Esophagus squamous epithelium (tissue), 5 donors: Measurements from ENCODE around the gene AIPL1. TPM values are rescaled to one million over a fixed set of nuclear protein-coding genes. Genes with fewer than 3 reads are reported as not detected.

Experiments
- DNase-seq: peaks from one replicate; lab custom pipeline; 2025; lab: John Stamatoyannopoulos, UW
- H3K27ac ChIP-seq, 4 donors: fragments of 200-600 bp; sonication (generic); one replicate each; pipeline ENCODE4 v1.5.1; 2016 to 2019; ENCODE audit warnings: mild to moderate bottlenecking in 1 of 4
- H3K27me3 ChIP-seq, 4 donors: fragments of 200-600 bp; sonication (generic); 1 replicate in 3 of 4; 2 replicates in 1 of 4; pipeline versions ENCODE4 v1.5.1 to v1.6.0; 2017 to 2021; ENCODE audit warnings: antibody characterized with exemption in 1 of 4
- H3K36me3 ChIP-seq, 3 donors: fragments of 200-600 bp; sonication (generic); one replicate each; pipeline ENCODE4 v1.5.1; 2016 to 2019
- H3K4me1 ChIP-seq, 3 donors: fragments of 200-600 bp; sonication (generic); one replicate each; pipeline ENCODE4 v1.5.1; 2017 to 2019
- H3K4me3 ChIP-seq, 4 donors: fragments of 200-600 bp; sonication (generic); 1 replicate in 3 of 4; 2 replicates in 1 of 4; pipeline ENCODE4 v1.5.1; 2016 to 2019; ENCODE audit warnings: mild to moderate bottlenecking in 2 of 4, moderate library complexity in 1 of 4
- H3K9me3 ChIP-seq, 3 donors: fragments of 200-600 bp; sonication (generic); one replicate each; pipeline ENCODE4 v1.5.1; 2016 to 2019
- CTCF ChIP-seq, 6 experiments: fragments of 450-650 bp in 4 of 6; fragments of 200-600 bp in 2 of 6; sonication (generic) in 2 of 6; IDR thresholded peaks; one replicate each; pipeline ENCODE4 v1.5.1; 2016 to 2019; ENCODE audit warnings: antibody characterized with exemption in 6 of 6, mild to moderate bottlenecking in 4 of 6, moderate library complexity in 4 of 6
- POLR2A ChIP-seq, 4 donors: fragments of 450-650 bp; IDR thresholded peaks; one replicate each; pipeline ENCODE4 v1.6.1; 2017; ENCODE audit warnings: antibody characterized with exemption in 4 of 4, mild to moderate bottlenecking in 4 of 4, moderate library complexity in 3 of 4
- WGBS, 2 donors: methylation state at CpG; one replicate each; pipeline ENCODE4 v1.1.5; 2018; 5-methylcytosine and 5-hydroxymethylcytosine counted together
- intact Hi-C: fragments of 100-400 bp; cut with DNase I; formaldehyde crosslinking; loops from one replicate; pipeline ENCODE4 v1.15.0; 2022
- total RNA-seq, 4 donors: library from RNA; depleted of rRNA; stranded (reverse); fragments of >200 nt; gene quantifications; one replicate each; pipeline ENCODE4 v1.1.0, GENCODE V29; 2016
- donor health status: DM: yes; HTN: yes; CAD: no.

The AIPL1 gene
- total RNA-seq, 4 donors from 2014 or later, result not detected

- Histone ChIP-seq H3K27ac (no peak overlapping the region), H3K4me1 (no peaks in the 10 kb centered on the region), H3K27me3 (peaks cover 0 to 42% (median 4%) of the 10 kb centered on the region in 4 donors), H3K4me3 (no peak overlapping the region), H3K36me3 (no peaks in the 10 kb centered on the region), H3K9me3 (peaks cover 0 to 4% (median 1%) of the 10 kb centered on the region in 3 donors)
- intact Hi-C loops, result no loop called here
- no peak for TF ChIP-seq POLR2A (IDR thresholded peaks at IDR 0.05)
- TF ChIP-seq CTCF (IDR thresholded peaks at IDR 0.05), result peak; percentile 54 to 84 (median 77)
- WGBS, 2 donors, result 10 to 16% methylated on average over 9 of the region's 9 CpGs
- DNase-seq, result peak; percentile 14
These were observed 1.0 kb upstream of the AIPL1 start for GRCh38 chr17:6435968-6436367.

GRCh38 chr17:6430769-6431168, 4.2 kb downstream of the AIPL1 start:
- no peaks in the 10 kb centered on the region for H3K36me3 ChIP-seq

GRCh38 chr17:6429266-6429665, 5.7 kb downstream of the AIPL1 start:
- Histone ChIP-seq H3K4me1 (peaks cover 0 to 11% (median 5%) of the 10 kb centered on the region in 3 donors), H3K27me3 (peaks cover 0 to 13% (median 0%) of the 10 kb centered on the region in 4 donors), H3K9me3 (peaks cover 0 to 6% (median 4%) of the 10 kb centered on the region in 3 donors), H3K27ac (no peak overlapping the region), H3K36me3 (no peaks in the 10 kb centered on the region), H3K4me3 (no peak overlapping the region)
- TF ChIP-seq CTCF (IDR thresholded peaks at IDR 0.05) (no peak), POLR2A (IDR thresholded peaks at IDR 0.05) (no peak)
- intact Hi-C loops, result no loop called here
- DNase-seq, result no peak
- 71 to 82% methylated on average over 1 to 3 of the region's 7 CpGs for WGBS, 2 donors

More at GRCh38 chr17:6430769-6431168, 4.2 kb downstream of the AIPL1 start:
- Histone ChIP-seq H3K4me3 (no peak overlapping the region), H3K27me3 (peaks cover 0 to 11% (median 0%) of the 10 kb centered on the region in 4 donors), H3K4me1 (peaks cover 0 to 11% (median 5%) of the 10 kb centered on the region in 3 donors), H3K9me3 (peaks cover 0 to 6% (median 4%) of the 10 kb centered on the region in 3 donors), H3K27ac (no peak overlapping the region)
- intact Hi-C loops, result no loop called here
- DNase-seq, result no peak
- peak in 3 of 6 experiments; percentile 7 to 44 (median 14) for TF ChIP-seq CTCF (IDR thresholded peaks at IDR 0.05)
- no peak for TF ChIP-seq POLR2A (IDR thresholded peaks at IDR 0.05)

GRCh38 chr17:6428207-6428965, 6.5 kb downstream of the AIPL1 start:
- Histone ChIP-seq H3K9me3 (peaks cover 0 to 6% (median 4%) of the 10 kb centered on the region in 3 donors), H3K27me3 (peaks cover 0 to 14% (median 0%) of the 10 kb centered on the region in 4 donors), H3K4me3 (no peak overlapping the region), H3K36me3 (no peaks in the 10 kb centered on the region), H3K27ac (no peak overlapping the region), H3K4me1 (peaks cover 0 to 11% (median 5%) of the 10 kb centered on the region in 3 donors)
- no peak for DNase-seq
- intact Hi-C loops, result no loop called here
- TF ChIP-seq POLR2A (IDR thresholded peaks at IDR 0.05), result no peak
- no peak for TF ChIP-seq CTCF (IDR thresholded peaks at IDR 0.05)
- 89 to 94% methylated on average over 5 of the region's 17 CpGs for WGBS, 2 donors

GRCh38 chr17:6427279-6427781, 7.6 kb downstream of the AIPL1 start:
- Histone ChIP-seq H3K36me3 (no peaks in the 10 kb centered on the region), H3K4me3 (no peak overlapping the region), H3K27ac (no peak overlapping the region), H3K27me3 (peaks cover 0 to 25% (median 0%) of the 10 kb centered on the region in 4 donors), H3K9me3 (peaks cover 0 to 6% (median 4%) of the 10 kb centered on the region in 3 donors), H3K4me1 (peaks cover 0 to 11% (median 5%) of the 10 kb centered on the region in 3 donors)
- TF ChIP-seq POLR2A (IDR thresholded peaks at IDR 0.05) (no peak), CTCF (IDR thresholded peaks at IDR 0.05) (peak in 1 of 6 experiments; percentile 5)
- WGBS, 2 donors, result 45 to 47% methylated on average over 7 of the region's 7 CpGs
- no peak for DNase-seq
- intact Hi-C loops, result no loop called here
